Left kidney (tissue), 2 donors: ENCODE measurements around the gene TPM2. TPM values are rescaled to one million over a fixed set of nuclear protein-coding genes. Genes with fewer than 3 reads are reported as not detected.

Experiments
- DNase-seq: peaks from one replicate; pipeline ENCODE4 v3.0.0-alpha.2; 2013
- polyA plus RNA-seq: library from polyadenylated mRNA; unstranded; fragments of 120-200 nt; gene quantifications from one replicate; pipeline ENCODE4 v1.2.1, GENCODE V29; 2013; ENCODE audit not compliant: insufficient read length

TPM2 gene
- polyA plus RNA-seq, 1 donor = 146 TPM

DNA sequence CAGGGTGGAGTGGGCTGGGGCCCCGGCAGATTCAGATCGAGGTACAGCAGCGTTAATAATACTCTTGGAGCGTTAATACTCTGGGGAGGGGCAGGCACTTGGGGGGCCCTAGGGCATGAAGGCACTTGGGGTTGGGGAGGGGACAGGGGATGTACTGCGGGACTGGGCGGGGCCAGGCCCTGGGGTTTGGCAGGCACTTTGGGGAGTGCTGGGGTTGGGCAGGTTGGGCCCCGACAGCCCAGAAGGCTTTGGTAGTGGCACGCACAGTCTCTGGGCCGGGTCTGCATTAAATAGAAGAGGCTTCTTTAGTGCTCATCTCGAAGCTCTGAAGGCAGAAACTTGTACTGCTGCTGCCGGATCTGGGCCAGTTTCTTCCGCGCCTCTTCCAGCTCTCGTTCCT, 7.8 kb upstream of the TPM2 start:
- DNase-seq = no peak

DNA sequence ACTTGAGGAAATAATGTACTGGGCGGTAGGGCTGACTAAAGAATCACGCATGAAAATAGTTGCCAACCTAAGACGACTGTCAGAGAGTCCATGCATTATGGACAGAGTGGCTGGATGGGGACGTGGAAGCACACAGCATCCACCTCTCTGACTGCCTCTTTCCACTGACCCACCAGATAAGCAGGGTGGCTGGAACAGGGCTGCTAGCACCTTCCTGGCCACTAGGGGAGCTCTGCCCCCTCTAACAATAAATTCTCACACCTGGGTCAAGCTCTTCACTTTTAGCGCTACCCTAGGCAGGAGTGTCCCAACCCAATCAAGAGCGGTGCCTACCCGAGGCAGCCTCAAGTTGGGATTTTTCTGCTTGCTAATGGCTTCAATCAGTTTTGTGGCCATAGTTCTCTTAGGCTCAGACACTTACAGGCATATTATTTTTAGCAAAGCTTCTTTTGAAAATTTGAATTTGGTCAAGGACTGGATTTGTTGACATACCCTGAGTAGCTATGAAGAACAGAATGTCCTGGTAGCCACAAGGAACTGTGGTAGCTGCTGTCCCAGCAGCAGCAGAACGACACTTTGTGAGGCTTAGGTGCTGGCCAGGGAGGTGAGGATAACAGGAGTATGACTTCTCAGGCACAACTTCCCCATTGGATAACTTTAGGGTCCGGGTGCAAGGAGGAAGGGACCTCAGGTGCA, 6.9 kb upstream of the TPM2 start:
- no peak for DNase-seq

- DNase-seq = no peak
Measured at GRCh38 chr9:35695943-35696401, 6.2 kb upstream of the TPM2 start.

GRCh38 chr9:35691757-35692301, 2.1 kb upstream of the TPM2 start:
- DNase-seq = no peak

- DNase-seq = no peak
Measured at GRCh38 chr9:35691334-35691650, 1.6 kb upstream of the TPM2 start.

DNA sequence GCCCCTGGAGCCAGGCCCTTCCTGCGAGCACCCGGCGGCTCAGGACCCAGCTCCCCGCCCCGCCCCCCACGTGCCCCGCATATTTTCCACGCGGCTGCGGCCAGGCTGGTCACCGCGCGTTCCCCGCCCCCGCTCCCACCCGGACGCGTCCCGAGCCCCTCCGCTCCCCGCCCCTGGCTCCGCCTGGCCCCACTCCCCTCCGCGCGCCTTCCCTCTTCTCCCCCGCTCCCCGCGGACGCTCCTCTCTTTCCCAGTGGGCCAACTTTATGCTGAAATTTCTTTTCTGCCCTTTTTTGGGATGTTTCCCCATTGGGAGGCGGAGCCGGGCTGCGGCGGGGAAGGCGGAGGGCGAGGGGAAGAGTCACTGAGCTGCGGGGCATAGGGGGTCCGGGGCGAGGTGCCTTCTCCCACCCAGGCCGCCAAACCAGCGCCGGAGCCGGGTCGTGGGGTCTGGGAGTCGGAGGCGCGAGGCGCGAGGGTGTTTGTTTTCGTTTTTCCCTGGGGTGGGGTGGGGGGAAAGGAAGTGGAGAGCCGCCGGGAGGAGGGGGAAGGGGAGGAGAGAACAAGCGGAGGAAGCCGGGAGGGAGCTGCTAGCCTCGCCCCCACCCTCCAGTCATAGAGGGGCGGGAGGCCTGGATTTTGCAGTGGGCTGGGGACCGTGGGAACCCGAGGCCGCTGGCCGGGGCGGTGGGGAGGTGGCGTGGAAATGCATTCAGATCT, 1.0 kb upstream of the TPM2 start:
- no peak for DNase-seq

GRCh38 chr9:35690294-35690613, 529 bp upstream of the TPM2 start:
- DNase-seq = no peak

GRCh38 chr9:35688558-35689541, 875 bp downstream of the TPM2 start:
- DNase-seq = no peak

GRCh38 chr9:35687972-35688557, 1.7 kb downstream of the TPM2 start:
- no peak for DNase-seq

GRCh38 chr9:35687306-35687705, 2.4 kb downstream of the TPM2 start:
- no peak for DNase-seq

GRCh38 chr9:35686222-35687203, 3.2 kb downstream of the TPM2 start:
- DNase-seq = no peak

GRCh38 chr9:35685506-35685905, 4.2 kb downstream of the TPM2 start:
- no peak for DNase-seq

DNA sequence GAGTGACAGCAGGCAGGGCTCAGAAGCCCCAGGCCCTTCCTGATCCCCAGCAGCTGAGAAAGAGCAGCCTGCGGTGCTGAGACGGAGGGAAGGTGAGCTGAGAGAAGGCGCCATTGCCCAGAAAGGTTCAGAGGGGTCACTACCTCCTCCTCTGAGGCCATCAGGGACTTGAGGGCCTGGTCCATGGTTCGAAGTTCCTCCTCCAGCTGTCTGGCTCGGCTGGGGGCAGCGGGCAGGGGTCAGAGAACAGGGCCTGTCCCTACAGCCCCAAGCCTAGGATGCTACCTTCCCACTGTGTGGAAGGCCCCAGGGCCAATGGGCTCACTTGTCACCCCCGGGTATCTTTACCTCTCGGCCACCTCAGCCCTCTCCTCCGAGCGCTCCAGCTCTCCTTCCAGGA, 4.8 kb downstream of the TPM2 start:
- DNase-seq = no peak

DNA sequence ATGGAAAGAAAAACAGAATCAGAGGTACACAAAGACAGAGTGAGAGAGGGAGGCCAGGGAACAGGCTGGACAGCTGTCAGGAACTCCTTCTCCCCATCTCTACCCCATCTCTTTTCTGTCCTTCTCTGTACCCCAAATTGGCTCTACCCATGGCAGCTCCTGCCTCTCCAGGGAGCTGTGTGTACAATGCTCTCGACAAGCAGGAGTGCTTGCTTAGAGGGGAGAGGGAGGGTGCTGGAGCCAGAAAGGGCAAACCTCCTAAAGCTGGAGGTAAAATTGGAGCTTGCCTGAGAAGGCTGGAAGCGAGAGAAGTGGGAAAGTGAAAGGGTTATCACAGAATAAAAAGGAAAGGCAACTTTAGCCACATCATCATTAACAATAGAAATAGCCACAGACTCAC, 6.4 kb downstream of the TPM2 start:
- DNase-seq = no peak

GRCh38 chr9:35682520-35683315, 7.0 kb downstream of the TPM2 start:
- DNase-seq = no peak

- DNase-seq = no peak
Measured at GRCh38 chr9:35682051-35682450, 7.7 kb downstream of the TPM2 start.

- no peak for DNase-seq
Measured at GRCh38 chr9:35681341-35682002, 8.3 kb downstream of the TPM2 start.

DNA sequence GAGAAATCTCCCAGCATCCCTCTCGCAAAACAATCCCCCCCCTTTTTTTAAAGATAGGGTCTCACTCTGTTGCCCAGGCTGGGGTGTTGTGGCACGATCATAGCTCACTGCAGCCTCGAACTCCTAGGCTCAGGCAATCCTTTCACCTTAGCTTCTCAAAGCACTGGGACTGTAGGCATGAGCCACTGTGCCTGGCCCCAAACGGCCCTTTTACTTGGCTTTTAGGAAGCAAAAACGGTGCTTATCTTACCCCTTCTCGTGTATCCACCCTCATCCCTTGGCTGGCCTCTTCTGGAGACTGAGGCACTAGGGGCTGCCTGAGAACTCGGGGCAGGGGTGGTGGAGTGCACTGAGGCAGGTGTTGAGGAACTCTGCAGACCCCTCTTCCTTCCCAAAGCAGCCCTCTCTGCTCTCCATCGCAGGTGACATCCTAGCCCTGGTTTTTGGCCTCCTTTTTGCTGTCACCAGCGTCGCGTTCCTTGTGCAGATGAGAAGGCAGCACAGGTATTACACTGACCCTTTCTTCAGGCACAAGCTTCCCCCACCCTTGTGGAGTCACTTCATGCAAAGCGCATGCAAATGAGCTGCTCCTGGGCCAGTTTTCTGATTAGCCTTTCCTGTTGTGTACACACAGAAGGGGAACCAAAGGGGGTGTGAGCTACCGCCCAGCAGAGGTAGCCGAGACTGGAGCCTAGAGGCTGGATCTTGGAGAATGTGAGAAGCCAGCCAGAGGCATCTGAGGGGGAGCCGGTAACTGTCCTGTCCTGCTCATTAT, 9.2 kb downstream of the TPM2 start:
- no peak for DNase-seq
